HepG2 (cell line): ENCODE results near the gene KIF26B.

ENCODE experiments used
- FOSL1 ChIP-seq: sonication (generic); formaldehyde crosslinking; IDR thresholded peaks from 2 replicates; pipeline ENCODE4 v1.9.0; 2021; ENCODE audit warnings: missing genetic modification reagents, borderline replicate concordance
- HNRNPH1 ChIP-seq: fragments of 200-400 bp; formaldehyde crosslinking; optimal IDR thresholded peaks from 2 replicates; pipeline ENCODE3; 2017; ENCODE audit warnings: mild to moderate bottlenecking, low read depth, low read length
- POLR2A ChIP-seq, 2 experiments: IDR thresholded peaks; 2 replicates each; pipeline ENCODE4 v1.6.1; 2011; ENCODE audit warnings: low read depth in 2 of 2, low read length in 2 of 2, mild to moderate bottlenecking in 1 of 2, moderate library complexity in 1 of 2; ENCODE audit not compliant: insufficient read depth in 1 of 2
- TAF1 ChIP-seq: sonication (generic); formaldehyde crosslinking; IDR thresholded peaks from 2 replicates; pipeline ENCODE4 v1.4.0; 2020; ENCODE audit warnings: missing genetic modification reagents
- TBP ChIP-seq: sonication (generic); formaldehyde crosslinking; IDR thresholded peaks from 2 replicates; pipeline ENCODE4 v1.5.0; 2020; ENCODE audit warnings: missing genetic modification reagents
- ZNF329 ChIP-seq: sonication (generic); formaldehyde crosslinking; IDR thresholded peaks from 2 replicates; pipeline ENCODE4 v1.9.0; 2021; ENCODE audit warnings: low read depth, mild to moderate bottlenecking, missing genetic modification reagents
- TF ChIP-seq, protein P1 (sequence below): sonication (generic); formaldehyde crosslinking; IDR thresholded peaks from 2 replicates; pipeline ENCODE4 v1.5.0; 2020; ENCODE audit warnings: mild to moderate bottlenecking, missing genetic modification reagents, moderate library complexity

DNA sequence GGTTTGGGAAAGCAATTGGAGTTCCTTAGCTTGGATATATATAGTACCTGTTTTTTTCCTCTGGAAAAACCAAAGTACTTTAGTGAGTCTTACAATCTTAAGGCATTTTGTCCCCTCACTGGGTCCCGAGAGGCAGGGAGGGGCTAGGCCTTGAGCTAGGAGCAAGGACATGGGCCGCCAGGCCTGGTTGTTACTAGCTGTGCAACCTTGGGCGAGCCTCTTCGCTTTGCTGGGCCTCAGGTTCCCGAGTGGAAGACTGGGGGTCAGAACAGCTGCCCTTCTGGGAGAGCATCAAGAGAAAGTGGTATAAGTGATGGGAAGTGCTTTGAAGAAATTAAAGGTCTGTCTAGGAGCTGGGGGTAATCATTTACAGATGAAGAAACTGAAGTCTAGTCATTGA, 553.2 kb downstream of the KIF26B start:
- no peak for TF ChIP-seq ZNF329
- TF ChIP-seq HNRNPH1 = no peak
- no peak for TF ChIP-seq FOSL1
- TF ChIP-seq TAF1 (CRISPR knock-in tag) = no peak
- TF ChIP-seq, protein P1, sequence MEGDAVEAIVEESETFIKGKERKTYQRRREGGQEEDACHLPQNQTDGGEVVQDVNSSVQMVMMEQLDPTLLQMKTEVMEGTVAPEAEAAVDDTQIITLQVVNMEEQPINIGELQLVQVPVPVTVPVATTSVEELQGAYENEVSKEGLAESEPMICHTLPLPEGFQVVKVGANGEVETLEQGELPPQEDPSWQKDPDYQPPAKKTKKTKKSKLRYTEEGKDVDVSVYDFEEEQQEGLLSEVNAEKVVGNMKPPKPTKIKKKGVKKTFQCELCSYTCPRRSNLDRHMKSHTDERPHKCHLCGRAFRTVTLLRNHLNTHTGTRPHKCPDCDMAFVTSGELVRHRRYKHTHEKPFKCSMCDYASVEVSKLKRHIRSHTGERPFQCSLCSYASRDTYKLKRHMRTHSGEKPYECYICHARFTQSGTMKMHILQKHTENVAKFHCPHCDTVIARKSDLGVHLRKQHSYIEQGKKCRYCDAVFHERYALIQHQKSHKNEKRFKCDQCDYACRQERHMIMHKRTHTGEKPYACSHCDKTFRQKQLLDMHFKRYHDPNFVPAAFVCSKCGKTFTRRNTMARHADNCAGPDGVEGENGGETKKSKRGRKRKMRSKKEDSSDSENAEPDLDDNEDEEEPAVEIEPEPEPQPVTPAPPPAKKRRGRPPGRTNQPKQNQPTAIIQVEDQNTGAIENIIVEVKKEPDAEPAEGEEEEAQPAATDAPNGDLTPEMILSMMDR (CRISPR knock-in tag) = no peak
- TF ChIP-seq POLR2A (IDR thresholded peaks at IDR 0.05; ENCODE audit: insufficient read depth in 1 of 2, low read depth in 2 of 2, low read length in 2 of 2) = no peak
- no peak for TF ChIP-seq TBP (CRISPR knock-in tag)
